Breast epithelium (tissue), 3 donors: ENCODE results near the gene CCDC150.
"Not testable (repeated sequence)": the region's sequence is repeated elsewhere in the genome, so short reads cannot be mapped to it uniquely, and the experiment has no call there.

Experiments used
- POLR2A ChIP-seq: fragments of 450-650 bp; IDR thresholded peaks from one replicate; pipeline ENCODE4 v1.6.1; 2016; ENCODE audit warnings: antibody characterized with exemption, mild to moderate bottlenecking, moderate library complexity
- POLR2AphosphoS5 ChIP-seq, 3 donors: sonication (generic); formaldehyde crosslinking; IDR thresholded peaks; one replicate each; pipeline ENCODE4 v1.6.1; 2017; ENCODE audit warnings: antibody characterized with exemption in 3 of 3
- TF ChIP-seq, protein P1 (sequence below), 3 donors: fragments of 450-650 bp; IDR thresholded peaks; one replicate each; pipeline ENCODE4 v1.5.1; 2016 to 2017; ENCODE audit warnings: antibody characterized with exemption in 3 of 3, mild to moderate bottlenecking in 3 of 3, moderate library complexity in 3 of 3

DNA sequence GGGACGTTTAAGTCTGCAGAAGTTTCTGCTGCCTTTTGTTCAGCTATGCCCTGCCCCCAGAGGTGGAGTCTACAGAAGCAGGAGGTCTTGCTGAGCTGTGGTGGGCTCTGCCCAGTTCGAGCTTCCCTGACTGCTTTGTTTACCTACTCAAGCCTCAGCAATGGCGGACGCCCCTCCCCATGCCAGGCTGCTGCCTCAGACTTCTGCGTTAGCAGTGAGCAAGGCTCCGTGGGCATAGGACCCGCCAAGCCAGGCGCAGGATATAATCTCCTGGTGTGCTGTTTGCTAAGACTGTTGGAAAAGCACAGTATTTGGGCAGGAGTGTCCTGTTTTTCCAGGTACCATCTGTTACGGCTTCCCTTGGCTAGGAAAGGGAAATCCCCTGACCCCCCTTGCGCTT lies 70.5 kb downstream of the CCDC150 start:
- not testable (repeated sequence) for TF ChIP-seq POLR2A; POLR2AphosphoS5 (IDR thresholded peaks at IDR 0.05)
- TF ChIP-seq, protein P1, sequence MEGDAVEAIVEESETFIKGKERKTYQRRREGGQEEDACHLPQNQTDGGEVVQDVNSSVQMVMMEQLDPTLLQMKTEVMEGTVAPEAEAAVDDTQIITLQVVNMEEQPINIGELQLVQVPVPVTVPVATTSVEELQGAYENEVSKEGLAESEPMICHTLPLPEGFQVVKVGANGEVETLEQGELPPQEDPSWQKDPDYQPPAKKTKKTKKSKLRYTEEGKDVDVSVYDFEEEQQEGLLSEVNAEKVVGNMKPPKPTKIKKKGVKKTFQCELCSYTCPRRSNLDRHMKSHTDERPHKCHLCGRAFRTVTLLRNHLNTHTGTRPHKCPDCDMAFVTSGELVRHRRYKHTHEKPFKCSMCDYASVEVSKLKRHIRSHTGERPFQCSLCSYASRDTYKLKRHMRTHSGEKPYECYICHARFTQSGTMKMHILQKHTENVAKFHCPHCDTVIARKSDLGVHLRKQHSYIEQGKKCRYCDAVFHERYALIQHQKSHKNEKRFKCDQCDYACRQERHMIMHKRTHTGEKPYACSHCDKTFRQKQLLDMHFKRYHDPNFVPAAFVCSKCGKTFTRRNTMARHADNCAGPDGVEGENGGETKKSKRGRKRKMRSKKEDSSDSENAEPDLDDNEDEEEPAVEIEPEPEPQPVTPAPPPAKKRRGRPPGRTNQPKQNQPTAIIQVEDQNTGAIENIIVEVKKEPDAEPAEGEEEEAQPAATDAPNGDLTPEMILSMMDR (IDR thresholded peaks at IDR 0.05): not testable (repeated sequence)
